GM21619 (cell line): ENCODE data around the gene DIP2C.
"Not testable (repeated sequence)": the region's sequence is repeated elsewhere in the genome, so short reads cannot be mapped to it uniquely, and the experiment has no call there.

Experiments
- ATAC-seq: cut with Tn5 transposase; IDR thresholded peaks from one replicate; pipeline ENCODE4 v1.9.1; 2021; ENCODE audit not compliant: unreplicated experiment

DIP2C gene

DNA sequence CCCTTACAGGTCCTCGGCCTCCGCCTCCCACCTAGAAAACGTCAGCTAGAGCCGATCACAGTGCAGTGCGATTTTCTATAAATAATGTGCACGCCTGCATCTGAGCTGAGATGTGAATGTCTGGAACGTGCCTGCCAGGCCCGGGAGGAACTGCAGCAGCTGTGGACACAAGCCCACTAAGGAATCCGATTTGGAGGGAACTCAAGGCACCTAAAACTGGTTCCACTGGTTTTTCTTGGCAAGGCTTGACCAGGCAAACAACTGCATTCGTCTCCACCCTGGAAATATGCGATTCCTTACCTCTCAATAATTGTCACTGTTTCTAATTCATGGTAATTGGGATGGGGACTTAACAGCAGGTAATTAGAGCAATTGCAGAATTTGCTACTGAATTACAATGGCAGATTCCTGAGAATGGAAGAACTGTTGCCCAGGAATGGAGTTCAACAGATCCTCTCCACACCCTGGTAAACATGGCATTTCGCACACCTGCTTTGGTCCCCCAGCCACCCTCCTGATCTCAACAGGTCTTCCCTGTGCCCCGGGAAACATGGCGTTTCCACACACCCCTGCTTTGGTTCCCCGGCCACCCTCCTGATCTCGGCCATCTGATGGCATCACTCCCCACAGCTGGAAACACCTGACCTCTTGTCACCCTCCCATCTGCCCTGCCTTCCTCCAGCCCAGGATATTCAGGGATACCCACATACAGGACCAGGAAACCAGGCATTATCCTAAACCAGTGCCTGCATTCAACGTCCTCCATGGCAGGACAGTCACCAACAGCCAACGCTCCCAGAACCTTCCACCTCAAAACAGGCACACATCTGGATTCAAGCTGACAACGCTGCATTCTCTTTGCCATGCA, 76.0 kb downstream of the DIP2C start:
- ATAC-seq, result no peak

- no peak for ATAC-seq
Observed at GRCh38 chr10:612696-613095, 76.8 kb downstream of the DIP2C start.

DNA sequence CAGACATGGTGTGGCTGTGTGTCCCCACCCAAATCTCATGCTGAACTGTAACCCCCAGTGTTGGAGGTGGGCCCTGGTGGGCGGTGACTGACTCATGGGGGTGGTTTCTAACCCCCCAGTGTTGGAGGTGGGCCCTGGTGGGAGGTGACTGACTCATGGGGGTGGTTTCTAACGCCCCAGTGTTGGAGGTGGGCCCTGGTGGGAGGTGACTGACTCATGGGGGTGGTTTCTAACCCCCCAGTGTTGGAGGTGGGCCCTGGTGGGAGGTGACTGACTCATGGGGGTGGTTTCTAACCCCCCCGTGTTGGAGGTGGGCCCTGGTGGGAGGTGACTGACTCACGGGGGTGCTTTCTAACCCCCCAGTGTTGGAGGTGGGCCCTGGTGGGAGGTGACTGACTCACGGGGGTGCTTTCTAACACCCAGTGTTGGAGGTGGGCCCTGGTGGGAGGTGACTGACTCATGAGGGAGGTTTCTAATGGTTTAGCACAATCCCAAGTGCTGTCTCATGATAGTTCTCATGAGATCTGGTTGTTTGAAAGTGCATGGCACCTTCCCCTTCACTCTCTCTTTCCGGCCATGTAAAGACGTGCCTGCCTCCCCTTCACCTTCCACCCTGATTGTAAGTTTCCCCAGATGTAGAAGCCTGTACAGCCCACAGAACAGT, 78.7 kb downstream of the DIP2C start:
- ATAC-seq, result not testable (repeated sequence)

GRCh38 chr10:609868-610545, 79.5 kb downstream of the DIP2C start:
- no peak for ATAC-seq

DNA sequence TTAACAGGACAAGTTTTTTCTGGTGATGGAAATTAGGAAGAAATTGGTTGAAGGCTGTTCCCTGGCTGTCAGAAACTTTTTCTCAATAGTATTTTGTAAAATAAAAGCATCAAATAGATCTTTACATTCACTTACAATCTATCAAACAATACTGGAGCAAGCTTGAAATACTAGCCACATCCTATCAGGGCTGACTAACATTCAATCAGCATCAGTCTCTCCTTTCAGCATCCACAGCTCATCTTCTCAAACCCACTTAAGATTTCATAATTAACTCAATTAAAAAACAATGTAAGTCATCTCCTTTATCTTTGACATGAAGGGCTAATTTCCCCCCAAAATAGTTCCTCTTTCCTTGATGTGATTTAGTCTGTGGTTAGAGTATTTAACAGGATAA, 80.2 kb downstream of the DIP2C start:
- ATAC-seq, result no peak

DNA sequence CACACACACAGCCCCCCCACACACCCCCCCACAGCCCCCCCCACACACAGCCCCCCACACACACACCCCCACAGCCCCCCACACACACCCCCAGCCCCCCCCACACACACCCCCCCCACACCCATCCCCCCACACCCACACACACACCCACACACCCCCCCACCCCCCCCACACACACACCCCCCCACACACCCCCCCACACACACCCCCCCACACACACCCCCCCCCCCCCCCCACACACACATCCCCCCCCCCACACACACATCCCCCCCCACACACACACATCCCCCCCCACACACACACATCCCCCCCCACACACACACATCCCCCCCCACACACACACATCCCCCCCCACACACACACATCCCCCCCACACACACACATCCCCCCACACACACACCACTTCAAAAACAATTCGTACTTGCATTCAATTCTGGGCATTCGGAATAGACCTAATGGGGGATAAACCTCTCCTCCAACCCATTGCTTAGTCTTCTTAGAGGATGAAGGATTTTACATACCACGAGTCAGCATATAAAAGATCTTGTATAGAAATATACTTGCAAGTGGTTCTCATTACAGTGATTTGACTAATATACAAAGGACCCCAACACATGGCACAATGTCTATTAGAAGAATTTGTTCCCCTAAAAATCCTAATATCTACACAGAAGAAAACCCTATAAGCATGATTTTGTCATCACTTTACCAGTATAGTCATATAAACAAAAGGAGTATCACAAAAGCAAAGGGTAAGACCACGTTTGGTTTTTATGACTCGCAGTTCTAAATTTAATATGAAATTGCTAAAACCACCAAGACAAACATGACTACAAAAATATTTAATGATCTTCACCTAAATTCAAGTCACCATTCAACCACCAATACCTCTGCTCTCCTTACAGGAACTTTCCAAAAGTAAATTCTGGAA, 80.9 kb downstream of the DIP2C start:
- ATAC-seq, result no peak

GRCh38 chr10:607545-608185, 81.8 kb downstream of the DIP2C start:
- no peak for ATAC-seq

GRCh38 chr10:606762-607544, 82.5 kb downstream of the DIP2C start:
- no peak for ATAC-seq

- no peak for ATAC-seq
Observed at GRCh38 chr10:605632-606325, 83.7 kb downstream of the DIP2C start.

DNA sequence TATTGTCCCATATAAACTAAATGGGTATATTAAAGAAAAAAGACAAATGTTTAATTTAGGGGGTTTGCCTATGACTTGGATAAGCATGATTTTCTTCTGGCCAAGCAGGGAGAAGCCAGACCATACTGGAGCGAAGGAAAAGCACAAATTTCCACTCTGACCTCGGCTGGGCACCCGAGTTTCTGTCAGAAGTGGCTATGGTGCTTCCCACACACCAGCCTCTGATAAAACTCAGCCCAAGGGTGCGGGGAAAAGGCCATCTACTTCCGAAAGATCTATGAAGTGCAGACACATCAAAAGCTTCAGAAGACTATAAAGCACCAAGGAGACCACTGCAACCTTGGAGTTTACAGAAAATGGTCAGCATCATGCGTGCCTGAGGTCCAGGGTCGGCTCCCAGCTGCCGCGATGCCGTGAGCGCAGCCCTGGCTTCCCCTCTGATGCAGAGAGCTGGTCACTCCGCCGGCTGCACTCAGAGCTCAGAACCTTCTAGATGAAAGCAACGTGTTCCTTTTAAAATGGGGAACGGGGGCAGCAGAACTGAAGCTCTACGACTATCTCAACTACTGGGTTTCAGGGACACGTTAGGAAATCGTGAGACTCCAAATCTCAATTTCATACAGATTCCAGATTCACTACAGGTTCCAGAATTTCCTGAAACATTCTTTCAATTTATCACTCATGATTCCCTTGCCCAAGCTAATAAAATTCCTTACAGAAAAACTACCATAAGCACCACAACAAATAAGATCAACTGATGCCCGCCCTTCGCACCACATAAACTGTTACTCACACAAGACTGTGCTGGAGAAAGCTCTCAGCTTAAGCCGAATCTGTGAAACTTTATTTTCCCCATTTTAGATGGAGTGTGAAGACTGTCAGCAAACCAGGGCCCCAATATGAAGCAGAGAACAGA, 84.5 kb downstream of the DIP2C start:
- ATAC-seq, result no peak

- no peak for ATAC-seq
Observed at GRCh38 chr10:603745-604144, 85.7 kb downstream of the DIP2C start.

- no peak for ATAC-seq
Observed at GRCh38 chr10:602391-603005, 87.0 kb downstream of the DIP2C start.

GRCh38 chr10:601660-601963, 87.9 kb downstream of the DIP2C start:
- no peak for ATAC-seq

DNA sequence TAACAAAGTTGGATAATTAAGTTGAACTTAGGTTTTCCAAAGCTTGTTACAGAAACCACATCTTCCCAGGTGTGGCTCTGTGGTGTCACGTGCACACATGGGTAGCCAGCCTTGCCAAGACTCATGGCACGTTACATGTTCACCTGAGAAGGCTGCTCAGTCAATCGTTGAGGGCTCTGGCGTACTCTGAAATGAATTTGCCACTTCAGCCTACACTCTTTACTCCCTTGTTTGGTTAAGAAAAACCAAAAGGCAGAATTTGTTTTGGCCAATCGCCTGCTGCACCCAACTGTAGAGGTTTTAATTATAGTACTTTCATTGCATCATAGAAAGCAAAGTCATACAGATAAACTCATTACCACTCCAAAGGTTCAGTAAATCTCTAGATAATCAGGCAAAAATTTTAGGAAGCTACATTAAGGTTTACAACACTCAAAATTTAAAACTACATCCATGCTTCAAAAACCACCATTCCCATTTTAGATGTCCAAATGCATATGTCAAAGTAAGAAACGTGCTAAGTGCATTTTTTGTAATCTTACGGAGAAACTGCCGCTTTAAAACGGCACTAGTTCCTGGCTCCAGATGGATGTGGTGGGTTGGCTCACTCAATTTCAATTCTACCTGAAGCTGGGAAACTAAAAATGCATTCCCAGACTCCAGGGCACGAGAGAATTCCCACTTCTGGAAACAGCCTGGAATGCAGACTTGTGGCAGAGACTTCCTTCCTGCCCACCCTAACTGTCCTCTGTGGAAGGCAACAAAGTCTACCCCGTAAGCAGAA, 88.4 kb downstream of the DIP2C start:
- no peak for ATAC-seq

DNA sequence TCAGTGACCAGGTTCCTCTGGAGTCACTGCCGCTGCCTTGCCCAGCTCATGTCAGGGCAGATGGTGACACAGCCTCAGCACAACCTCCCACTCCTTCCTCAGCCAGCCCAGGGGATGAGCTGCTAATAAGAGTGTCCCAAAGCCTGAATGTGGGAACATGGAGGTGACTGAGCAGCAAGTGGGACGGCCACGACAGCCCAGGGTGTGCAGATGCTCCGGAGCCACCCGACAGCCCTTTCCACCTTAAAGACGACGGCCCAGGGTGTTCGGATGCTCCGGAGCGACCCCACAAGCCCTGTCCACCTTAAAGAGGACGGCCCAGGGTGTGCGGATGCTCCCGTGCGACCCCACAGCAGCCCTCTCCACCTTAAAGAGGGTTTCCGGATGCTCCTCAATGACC, 89.2 kb downstream of the DIP2C start:
- ATAC-seq, result no peak

GRCh38 chr10:599767-600166, 89.7 kb downstream of the DIP2C start:
- no peak for ATAC-seq
